Mononuclear cell (primary cell): ENCODE results near the gene INTS11. TPM values are rescaled to one million over a fixed set of nuclear protein-coding genes. Genes with fewer than 3 reads are reported as not detected.
A peak's percentile ranks its signal among the peaks of the same experiment; 100 is the strongest.

Experiments used
- H3K27me3 ChIP-seq: 2 replicates; pipeline ENCODE4 v1.6.0; 2011; ENCODE audit warnings: low read length, control low read depth; ENCODE audit not compliant: insufficient read depth
- H3K4me1 ChIP-seq: 2 replicates; pipeline ENCODE4 v1.5.1; 2011; ENCODE audit warnings: mild to moderate bottlenecking, low read length, control low read depth; ENCODE audit not compliant: insufficient read depth
- H3K4me3 ChIP-seq: 2 replicates; pipeline ENCODE4 v1.5.1; 2011; ENCODE audit warnings: mild to moderate bottlenecking, low read length, moderate library complexity
- H3K9me3 ChIP-seq: 2 replicates; pipeline ENCODE4 v1.5.1; 2011; ENCODE audit warnings: low read depth, mild to moderate bottlenecking, control low read depth, low read length
- total RNA-seq: library from RNA; depleted of rRNA; stranded (reverse); fragments of >200 nt; gene quantifications from one replicate; pipeline ENCODE4 v1.2.3, GENCODE V29; 2012

Gene INTS11
- total RNA-seq, 1 donor: 51.2 TPM

DNA sequence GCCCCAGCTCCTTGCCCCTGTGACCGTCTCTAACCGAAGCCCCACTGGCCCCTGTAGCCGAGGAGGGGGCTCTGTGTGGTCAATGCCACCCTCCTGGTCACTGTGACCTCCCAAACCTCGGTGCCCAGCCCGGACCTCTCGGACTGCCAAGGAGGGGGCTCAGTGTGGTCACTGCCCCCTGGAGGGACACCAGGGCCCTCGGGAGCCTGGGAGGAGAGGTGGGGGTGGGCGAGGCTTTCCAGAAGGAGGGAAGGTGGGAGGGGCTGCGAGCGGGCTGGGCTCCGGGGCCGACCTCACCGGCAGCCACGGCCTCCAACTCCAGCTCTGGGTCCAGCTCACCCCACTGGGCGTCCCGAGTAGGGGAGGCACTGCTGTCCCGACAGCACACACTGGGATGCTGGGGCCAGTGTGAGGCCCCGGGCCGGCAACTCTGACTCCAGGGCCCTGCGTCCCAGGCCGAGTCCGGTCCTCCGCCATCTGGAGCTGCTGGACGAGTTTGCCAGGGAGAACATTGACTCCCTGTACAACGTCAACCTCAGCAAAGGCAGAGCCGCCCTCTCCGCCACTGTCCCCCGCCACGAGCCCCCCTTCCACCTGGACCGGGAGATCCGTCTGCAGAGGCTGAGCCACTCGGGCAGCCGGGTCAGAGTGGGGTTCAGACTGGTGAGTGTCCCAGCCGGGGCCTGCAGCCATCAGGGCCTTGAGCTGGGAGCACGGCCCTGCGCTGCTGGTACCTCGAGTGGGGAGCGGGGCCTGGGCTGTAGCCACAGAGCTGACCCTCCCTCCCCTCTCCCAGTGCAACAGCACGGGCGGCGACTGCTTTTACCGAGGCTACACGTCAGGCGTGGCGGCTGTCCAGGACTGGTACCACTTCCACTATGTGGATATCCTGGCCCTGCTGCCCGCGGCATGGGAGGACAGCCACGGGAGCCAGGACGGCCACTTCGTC, 37.9 kb downstream of the INTS11 start:
- no peaks in the 10 kb centered on the region for H3K9me3 ChIP-seq
- H3K27me3 ChIP-seq: no peaks in the 10 kb centered on the region
- no peak overlapping the region for H3K4me3 ChIP-seq
- no peaks in the 10 kb centered on the region for H3K4me1 ChIP-seq

DNA sequence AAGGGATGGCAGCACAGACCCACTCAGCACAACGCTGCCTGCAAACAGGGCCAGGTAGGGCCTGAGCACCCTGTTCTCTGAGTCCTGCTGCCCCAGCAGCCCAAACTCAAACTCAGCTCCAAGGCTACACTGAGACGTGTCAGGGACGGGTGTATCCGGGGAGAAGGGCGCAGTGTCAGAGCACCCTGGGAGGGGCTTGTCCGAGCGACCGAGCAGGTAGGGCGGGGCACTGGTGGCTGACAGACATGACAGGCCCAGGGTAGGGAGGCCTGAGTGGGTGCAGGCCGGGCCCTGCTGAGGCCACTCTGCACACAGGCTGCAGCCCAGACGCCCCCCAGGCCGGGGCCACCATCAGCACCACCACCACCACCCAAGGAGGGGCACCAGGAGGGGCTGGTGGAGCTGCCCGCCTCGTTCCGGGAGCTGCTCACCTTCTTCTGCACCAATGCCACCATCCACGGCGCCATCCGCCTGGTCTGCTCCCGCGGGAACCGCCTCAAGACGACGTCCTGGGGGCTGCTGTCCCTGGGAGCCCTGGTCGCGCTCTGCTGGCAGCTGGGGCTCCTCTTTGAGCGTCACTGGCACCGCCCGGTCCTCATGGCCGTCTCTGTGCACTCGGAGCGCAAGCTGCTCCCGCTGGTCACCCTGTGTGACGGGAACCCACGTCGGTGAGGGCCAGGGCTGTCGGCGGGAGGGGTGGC, 38.7 kb downstream of the INTS11 start:
- H3K4me1 ChIP-seq: no peaks in the 10 kb centered on the region
- no peak overlapping the region for H3K4me3 ChIP-seq
- no peaks in the 10 kb centered on the region for H3K9me3 ChIP-seq
- H3K27me3 ChIP-seq: no peaks in the 10 kb centered on the region

DNA sequence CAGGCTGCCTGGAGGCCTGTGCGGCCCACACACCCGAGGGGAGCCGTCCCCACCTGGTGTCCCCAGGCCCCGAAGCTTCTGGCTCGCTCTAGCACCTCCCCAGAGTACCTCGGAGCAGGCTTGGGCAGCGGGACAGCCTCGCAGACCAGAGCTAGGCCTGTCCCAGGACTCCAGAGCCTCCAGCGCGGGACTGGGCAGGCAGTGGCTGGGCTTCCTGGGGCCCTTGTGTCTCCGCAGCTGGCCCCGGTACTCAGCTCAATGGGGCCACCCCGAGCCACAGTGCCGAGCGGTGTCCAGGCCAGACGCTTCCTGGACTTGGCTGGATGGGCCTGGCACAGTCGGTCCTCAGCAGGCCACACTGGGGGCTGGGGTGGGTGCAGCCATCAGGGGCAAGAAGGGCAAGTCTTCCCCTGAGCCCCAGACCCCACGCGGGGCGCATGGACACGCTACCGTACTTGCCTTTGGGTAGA, 39.3 kb downstream of the INTS11 start:
- H3K4me3 ChIP-seq: no peak overlapping the region
- no peaks in the 10 kb centered on the region for H3K4me1 ChIP-seq
- no peaks in the 10 kb centered on the region for H3K27me3 ChIP-seq
- no peaks in the 10 kb centered on the region for H3K9me3 ChIP-seq

DNA sequence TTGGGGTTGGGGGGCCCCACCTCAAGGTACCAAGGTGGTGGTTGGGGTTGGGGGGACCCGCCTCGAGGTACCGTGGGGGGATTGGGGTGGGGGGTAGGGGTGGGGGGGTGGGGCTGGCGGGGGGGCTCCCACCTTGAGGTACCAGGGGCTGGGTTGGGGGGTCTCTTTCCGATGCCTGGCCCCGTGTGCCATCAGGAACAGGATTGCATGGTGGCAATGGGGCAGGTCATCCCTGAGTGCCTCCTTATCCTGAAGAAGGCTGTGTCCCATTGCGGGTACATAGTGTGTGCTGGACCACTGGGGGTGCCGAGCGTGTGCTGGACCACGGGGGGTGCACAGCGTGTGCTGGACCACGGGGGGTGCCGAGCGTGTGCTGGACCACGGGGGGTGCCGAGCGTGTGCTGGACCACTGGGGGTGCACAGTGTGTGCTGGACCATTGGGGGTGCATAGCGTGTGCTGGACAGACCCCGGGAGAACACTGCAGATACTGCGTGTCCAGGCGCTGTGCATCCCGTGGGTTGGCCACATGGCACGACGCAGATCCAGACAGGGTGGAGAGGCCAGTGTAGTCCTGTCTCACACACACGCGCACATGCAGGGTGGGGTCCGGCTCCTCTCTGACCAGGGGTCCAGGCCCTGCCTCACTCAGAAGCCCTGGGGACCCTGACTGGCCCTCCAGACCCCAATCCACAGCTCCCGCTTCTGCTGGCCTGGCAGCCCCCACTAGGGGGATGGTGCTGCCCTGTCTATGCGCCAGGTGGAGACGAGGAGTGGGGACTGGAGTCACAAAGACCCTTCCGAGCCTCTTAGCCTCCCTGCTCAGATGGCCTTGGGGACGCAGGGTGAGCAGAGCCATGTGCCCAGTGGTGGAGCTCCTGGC, 40.0 kb downstream of the INTS11 start:
- Histone ChIP-seq H3K4me3 (no peak overlapping the region), H3K9me3 (no peaks in the 10 kb centered on the region), H3K4me1 (no peaks in the 10 kb centered on the region), H3K27me3 (no peaks in the 10 kb centered on the region)

DNA sequence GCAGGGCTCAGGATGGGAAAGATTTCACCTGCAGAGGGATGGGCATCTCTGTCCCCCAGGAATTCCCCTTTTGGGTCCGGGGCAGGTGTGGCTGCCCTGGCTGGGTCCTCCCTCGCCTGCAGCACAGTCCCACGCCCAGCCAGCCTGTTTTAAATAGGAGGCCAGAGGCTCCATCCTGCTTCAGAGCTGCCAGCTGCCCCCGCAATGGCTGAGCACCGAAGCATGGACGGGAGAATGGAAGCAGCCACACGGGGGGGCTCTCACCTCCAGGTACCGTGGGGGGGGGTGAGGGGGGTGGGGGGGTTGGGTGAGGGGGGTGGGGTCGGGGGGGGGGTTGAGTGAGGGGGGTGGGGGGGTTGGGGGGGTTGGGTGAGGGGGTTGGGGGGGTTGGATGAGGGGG, 40.6 kb downstream of the INTS11 start:
- Histone ChIP-seq H3K27me3 (no peaks in the 10 kb centered on the region), H3K4me1 (no peaks in the 10 kb centered on the region), H3K9me3 (no peaks in the 10 kb centered on the region), H3K4me3 (no peak overlapping the region)

DNA sequence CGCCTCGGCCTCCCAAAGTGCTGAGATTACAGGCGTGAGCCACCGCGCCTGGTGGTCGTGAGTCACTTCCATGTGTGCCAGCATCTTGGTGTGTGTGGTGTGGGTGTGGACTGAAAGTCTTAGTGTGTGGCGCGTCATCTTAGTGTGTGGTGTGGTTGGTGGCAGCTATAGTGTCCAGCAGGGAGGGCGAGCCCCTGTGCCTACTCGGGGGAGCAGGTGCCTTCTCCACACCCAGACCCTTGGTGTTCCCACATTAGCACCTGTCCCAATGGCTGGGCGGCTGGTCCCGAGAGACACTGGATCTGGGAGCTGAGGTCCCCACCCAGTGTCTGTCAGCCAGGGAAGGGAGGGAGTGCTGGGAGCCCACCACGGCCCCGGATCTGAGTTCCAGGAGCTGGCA, 41.5 kb downstream of the INTS11 start:
- Histone ChIP-seq H3K27me3 (no peaks in the 10 kb centered on the region), H3K4me3 (no peak overlapping the region), H3K4me1 (no peaks in the 10 kb centered on the region), H3K9me3 (no peaks in the 10 kb centered on the region)

DNA sequence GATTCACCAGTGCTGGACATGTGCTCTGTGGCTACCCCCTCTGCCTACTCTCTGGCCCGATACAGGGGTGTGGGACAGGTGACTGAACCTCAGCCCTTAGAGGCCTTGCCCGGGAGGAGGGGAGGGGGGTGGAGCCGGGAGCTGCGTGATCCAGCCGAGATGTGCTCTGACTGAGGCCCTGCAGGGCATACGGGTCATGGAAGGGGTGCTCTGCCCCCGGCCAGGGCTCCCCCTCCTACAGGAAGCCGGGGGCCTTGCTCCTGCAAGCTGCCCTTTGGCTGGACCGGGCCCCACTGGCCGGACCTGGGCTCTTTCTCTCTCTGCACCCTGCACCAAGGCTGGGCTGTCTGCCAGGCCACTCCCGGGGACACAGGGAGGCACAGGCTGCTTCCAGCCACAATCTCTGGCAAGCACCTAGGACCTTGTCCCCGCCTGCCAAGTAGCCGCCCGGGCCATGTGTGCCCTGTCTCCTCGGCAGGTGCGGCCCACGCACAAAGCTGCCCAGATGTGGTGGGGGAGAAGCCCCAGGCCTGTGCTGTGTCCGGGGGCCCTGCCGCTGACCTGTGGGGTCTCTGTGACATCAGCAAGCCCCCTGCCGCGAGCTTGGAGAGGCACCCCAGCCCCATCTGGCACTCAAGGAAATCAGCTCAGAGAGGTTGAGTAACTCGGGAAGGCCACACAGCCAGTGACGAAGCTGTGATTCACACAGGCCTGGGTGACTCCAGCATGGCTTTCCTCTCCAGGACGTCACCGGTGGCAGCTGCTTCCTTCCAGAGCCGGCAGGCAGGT, 42.7 kb downstream of the INTS11 start:
- Histone ChIP-seq H3K27me3 (no peaks in the 10 kb centered on the region), H3K4me3 (no peak overlapping the region), H3K4me1 (no peaks in the 10 kb centered on the region)

DNA sequence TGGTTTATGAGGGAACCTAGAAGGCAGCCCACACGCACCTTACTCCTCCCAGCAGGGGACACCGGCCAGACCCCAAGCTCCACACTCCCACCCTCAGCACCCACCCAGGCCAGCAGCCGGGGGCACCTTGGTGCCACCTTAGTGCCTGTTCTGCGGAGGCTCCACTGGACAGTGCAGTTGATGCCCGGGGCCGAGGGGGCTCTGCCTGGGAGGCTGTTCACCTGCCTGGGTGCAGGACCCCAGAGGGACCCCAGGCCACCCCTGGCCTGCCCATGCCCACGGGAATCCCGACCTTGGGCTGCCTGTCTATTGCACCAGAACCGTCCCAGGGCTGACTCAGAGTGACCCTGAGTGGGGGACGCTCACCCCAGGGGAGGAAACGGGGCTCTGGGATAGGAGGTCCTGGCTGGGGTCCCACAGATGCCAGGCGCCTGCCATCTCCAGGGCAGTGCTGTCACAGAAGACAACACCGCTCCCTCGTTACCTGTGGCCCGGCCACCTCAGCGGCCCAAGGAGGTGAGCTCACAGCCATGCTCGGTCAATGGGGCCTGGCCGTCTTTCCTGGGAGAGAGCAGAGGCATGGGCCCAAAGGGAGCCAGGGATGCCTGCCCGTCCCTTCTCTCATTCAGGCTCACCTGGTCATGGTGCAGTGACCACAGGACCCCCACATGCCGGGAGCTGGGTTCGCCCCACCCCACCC, 43.5 kb downstream of the INTS11 start:
- Histone ChIP-seq H3K9me3 (no peaks in the 10 kb centered on the region), H3K4me3 (no peak overlapping the region), H3K27me3 (no peaks in the 10 kb centered on the region), H3K4me1 (no peaks in the 10 kb centered on the region)

More for the DNA sequence above, 42.7 kb downstream of the INTS11 start:
- H3K9me3 ChIP-seq: no peaks in the 10 kb centered on the region

DNA sequence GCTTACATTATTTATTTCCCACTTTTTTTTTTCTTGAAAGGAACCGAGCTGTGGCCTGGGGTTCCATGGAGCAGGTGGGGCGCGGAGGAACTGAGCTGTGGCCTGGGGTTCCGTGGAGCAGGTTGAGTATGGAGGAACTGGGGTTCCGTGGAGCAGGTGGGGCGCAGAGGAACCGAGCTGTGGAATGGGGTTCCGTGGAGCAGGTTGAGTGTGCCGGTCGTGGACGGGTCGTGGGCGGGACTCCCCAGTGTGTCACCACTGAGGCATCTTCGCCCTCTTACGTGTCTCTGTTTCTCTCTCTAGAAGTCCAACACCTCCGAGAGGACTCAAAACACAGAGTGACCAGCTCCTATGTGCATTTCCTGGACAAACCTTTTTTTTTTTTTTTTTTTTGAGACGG, 45.4 kb downstream of the INTS11 start:
- Histone ChIP-seq H3K27me3 (no peaks in the 10 kb centered on the region), H3K9me3 (no peaks in the 10 kb centered on the region), H3K4me1 (peaks cover 7% of the 10 kb centered on the region), H3K4me3 (no peak overlapping the region)

DNA sequence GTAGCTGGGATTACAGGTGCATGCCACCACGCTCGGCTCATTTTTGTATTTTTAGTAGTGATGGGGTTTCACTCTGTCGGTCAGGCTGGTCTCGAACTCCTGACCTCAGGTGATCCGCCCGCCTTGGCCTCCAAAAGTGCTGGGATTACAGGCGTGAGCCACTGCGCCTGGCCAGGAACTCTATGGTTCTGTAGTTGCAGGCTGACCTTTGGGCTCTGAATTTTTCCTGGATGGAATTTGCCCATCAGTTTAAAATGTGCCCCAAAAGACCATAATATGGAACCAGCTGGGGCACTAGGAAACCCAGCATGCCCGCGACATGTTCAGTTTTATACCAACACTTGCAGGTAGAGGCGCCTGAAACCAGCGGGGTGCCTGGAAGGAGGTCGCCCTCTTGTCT, 45.8 kb downstream of the INTS11 start:
- H3K27me3 ChIP-seq: no peaks in the 10 kb centered on the region
- H3K9me3 ChIP-seq: no peaks in the 10 kb centered on the region
- no peak overlapping the region for H3K4me3 ChIP-seq
- peaks cover 7% of the 10 kb centered on the region for H3K4me1 ChIP-seq

DNA sequence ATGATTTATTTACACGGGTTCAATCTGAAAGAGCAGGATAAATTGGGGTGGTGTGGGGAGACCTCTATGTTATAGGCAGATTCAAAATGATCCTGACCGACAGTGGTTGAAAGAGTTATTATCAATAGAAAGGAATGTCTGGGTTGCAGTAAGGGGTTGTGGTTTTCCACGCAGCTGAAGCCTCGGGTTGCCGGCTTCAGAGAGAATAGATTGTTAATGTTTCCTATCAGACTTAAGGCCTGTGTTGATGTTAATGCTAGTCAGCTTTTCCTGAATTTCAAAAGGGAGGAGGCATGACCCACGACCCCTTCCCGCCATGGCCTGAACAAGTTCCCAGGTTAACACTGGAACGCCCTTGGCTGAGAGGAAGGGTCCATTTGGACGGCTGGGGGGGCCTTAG, 48.6 kb downstream of the INTS11 start:
- Histone ChIP-seq H3K4me3 (no peak overlapping the region), H3K9me3 (no peaks in the 10 kb centered on the region), H3K4me1 (peaks cover 30% of the 10 kb centered on the region), H3K27me3 (no peaks in the 10 kb centered on the region)

DNA sequence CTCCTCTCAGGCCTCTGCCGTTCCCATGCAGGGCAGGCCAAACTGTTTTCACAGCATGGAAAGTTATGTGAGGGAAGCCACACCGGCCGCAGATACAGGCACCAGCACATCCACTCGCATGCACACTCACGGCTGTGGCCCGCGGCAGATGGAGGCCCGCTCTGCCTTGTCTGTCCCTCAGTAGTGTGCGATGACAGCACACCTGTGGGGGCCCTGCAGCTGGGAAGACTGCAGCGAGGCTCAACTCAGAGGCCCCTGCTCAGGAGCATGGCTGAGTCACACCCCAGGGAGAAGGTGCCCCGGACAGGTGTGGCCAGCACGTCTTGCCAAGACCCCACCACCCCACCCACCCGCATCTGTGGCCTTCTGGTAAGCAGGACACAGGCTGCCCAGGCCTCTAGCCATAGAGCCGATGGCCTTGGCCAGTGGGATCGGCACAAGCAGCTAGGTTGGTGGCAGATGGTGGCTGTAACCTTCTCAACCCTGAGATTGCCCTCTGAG, 49.5 kb downstream of the INTS11 start:
- Histone ChIP-seq H3K9me3 (no peaks in the 10 kb centered on the region), H3K27me3 (no peaks in the 10 kb centered on the region), H3K4me1 (peaks cover 39% of the 10 kb centered on the region), H3K4me3 (no peak overlapping the region)

DNA sequence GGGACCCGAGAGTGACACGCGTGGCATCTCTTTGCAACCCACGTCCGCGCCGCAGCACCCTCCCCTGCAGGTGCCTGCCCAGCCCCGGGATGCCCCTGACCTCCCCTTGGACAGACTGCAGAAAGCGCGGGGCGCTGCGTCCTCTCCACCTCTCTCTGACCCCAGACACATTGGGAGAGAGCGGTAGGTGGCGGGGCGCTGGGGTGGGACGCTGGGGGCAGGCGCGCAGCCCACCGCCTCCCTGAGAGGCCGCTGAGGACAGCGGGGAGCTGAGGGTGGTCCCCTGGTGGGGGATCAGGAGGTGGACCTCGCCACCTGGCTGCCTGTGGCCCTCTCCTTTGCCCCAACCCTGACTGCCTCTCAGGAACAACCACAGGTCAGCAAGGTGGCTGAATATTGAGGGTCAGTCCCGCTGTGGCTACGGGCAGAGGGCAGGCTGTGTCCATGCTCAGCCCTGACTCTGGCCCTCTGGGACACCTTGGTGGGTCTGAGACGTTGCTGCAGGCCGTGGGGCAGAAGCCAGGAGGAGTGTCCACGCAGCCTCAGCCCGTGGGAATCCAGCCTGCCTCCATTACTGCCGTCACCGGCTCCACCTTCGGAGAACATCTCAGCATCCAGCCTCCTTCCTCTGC, 50.0 kb downstream of the INTS11 start:
- Histone ChIP-seq H3K27me3 (no peaks in the 10 kb centered on the region), H3K4me1 (peaks cover 42% of the 10 kb centered on the region), H3K4me3 (peak overlapping the region; percentile 92), H3K9me3 (no peaks in the 10 kb centered on the region)
